ENCODE data around the gene APOL1. TPM values are rescaled to one million over a fixed set of nuclear protein-coding genes. Genes with fewer than 3 reads are reported as not detected.
"Not testable (repeated sequence)": the region's sequence is repeated elsewhere in the genome, so short reads cannot be mapped to it uniquely, and the experiment has no call there.

The APOL1 gene
- total RNA-seq, 1 experiment from 2014 or later: 31.5 TPM

DNA sequence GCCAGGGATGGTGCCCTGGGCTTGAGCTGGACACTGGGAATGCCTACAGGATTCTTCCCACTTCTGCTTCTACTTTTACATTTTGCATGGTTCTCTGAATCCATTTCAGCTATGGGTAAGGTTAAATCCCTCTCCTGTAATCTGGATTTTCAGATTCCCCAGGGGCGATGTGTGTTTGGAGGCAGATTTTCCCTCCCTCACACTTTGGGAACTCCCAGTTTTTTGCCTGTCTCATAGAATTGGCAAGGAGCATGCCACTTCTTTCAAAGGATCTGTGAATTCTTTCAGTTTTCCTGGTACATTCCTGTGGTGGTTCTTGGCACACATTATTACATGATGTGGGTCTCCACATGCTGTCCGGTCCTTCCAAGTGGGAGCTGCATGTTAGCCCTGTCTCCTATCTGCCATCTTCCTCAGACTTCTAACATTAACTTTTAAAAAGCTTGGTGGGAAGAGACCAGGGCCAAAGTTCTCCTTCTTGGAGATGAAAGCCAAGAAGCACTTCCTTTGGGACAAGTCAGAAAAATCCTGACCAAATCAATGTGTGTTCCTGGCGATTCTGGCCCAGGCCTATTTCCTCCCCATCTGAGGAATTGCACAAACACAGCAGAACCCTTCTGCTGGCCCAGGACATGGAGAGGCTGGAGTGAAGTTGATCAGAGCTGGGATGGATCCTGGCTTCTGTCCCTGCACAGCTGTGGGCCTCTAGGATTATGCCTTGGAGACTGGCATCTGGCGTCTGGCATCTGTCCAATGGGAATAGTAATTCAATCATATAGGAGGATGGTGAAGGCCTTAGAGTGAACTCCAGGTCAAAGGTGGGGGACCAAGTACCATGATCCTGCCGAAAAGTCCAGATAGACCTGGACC is 8.2 kb upstream of the APOL1 start:
- peak; percentile 27 for DNase-seq (ENCODE audit: low read depth)

DNA sequence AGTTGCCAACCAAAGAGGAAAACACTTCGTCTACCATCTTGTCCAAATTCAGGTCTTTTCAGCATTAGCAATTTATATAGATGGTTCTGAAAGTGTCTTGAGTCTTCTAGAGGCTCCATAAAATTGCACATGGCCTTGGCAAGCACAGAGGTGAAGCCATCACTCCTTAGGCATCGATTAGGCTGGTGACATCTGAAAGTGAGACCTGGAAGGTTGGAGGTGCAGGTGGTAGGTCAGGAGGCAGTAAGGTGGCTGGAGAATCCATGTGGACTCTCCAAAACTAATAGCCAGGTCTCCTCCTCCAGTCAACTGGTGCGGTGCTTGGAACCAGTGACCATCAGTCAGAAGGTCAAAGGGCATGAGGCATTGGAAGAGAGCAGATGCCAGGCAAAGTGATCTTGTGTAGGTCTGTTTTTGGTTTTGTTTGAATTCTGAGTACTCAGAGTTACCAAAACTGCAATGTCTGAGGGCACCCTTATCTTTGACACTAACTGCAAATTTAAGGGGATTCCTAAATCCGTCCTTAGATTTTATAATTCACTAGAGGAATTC is 7.1 kb upstream of the APOL1 start:
- DNase-seq (ENCODE audit: low read depth): no peak

- DNase-seq (ENCODE audit: low read depth): no peak
Measured at GRCh38 chr22:36246718-36247117, 6.2 kb upstream of the APOL1 start.

DNA sequence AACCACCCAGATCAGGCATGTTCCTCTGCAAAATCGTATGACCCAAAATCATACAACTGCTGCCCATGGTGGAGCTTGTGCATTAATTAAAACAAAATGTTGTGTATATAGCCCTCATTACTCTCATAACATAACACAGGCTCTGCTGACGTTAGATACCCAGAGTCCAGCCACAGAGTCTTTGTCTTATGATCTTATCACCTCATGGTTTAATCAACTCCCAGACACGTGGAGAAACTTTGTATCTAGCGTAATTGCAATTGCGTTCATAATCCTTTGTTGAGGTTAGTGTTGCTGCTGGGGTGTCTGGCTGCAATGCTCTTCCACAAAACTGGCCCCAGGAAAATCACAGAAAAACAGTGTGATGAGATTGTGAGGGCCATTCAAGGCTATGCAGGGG is 5.0 kb upstream of the APOL1 start:
- DNase-seq (ENCODE audit: low read depth): no peak

GRCh38 chr22:36249160-36249559 is 3.8 kb upstream of the APOL1 start:
- DNase-seq (ENCODE audit: low read depth): no peak

DNA sequence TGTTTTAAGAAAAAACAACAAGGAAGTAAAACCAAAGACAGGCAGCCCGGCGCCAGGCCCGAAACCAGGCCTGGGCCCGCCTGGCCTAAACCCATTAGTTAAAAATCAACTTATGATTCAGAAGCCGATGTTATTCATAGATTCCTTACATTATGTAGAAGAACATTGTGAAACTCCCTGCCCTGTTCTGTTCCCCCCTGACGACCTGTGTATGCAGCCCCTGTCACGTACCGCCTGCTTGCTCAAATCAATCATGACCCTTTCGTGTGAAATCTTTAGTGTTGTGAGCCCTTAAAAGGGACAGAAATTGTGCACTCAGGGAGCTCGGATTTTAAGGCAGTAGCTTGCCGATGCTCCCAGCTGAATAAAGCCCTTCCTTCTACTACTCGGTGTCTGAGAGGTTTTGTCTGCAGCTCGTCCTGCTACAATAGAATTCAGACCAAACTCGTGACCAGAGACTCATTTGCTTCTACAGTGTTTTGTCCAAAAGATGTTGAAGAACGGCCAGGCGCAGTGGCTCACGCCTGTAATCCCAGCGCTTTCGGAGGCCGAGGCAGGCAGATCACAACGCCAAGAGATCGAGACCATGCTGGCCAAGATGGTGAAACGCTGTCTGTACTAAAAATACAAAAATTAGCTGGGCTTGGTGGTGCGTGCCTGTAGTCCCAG is 2.5 kb upstream of the APOL1 start:
- DNase-seq (ENCODE audit: low read depth): not testable (repeated sequence)

DNA sequence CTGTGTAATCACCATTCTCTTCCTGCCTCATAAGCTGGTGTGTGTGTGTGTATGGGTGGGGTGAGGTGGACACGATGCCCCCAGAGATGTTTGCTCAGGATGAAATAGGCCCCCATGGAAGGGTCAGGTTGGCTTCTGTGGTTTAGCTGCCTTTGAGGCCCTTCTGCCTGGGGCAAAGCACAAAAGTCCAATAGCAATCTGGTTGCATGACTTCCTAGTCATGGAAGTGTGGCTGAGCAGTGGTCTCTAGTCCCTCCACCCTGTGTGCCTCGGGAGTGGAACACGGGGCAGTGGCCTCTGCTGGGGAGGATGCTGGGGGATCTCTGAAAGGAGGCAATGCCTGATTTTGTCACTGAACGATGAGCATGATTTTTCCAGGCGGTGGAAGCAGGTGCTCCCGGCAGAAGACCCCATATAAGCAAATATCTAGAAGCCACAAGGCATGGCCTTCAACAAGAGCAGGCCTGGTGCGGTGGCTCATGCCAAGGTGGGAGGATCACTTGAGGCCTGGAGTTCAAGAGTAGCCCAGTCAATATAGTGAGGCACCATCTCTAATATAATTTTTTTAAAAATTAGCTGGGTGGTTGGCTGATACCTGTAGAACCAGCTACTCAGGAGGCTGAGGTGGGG is 839 bp upstream of the APOL1 start:
- DNase-seq (ENCODE audit: low read depth): not testable (repeated sequence)

GRCh38 chr22:36253523-36254490 is 874 bp downstream of the APOL1 start:
- DNase-seq (ENCODE audit: low read depth): peak; percentile 24

DNA sequence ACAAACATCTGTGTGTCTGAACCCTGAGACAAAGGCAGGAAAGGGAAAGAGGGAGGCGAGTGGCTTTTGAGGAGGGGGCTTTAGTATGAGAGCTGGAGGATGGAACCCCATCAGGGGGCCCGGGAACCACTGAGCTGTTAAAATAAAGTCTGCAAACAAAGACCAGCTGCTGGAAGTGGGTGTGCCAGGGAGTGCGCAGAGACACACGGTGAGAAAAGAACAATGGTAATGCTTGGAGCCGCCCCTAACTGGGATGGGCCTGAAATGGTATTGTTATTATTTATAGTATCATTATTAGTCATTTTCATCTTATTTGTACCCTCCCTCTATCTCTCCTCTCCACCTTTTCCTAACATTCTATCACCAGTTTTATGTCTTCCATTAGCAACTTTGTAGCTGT is 2.6 kb downstream of the APOL1 start:
- DNase-seq (ENCODE audit: low read depth): not testable (repeated sequence)

DNA sequence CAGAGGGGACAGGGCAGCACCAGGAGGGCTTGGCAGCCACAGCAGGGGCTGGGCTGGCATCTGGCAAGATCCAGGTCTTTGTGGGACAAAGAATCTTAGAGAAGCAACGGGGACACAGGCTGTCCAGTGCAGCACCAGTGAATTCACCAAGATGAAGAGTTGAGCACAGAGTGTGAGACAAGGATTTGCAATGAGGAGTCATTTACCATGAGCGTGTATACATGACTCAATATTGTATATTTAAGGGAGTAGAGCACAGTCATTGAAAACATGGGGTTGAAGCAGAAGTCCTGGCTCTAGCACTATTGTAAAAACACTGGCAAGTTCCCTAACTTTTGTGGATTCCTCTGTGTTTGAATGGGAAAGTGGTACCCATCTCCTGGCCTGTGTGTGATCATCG is 3.5 kb downstream of the APOL1 start:
- DNase-seq (ENCODE audit: low read depth): no peak

DNA sequence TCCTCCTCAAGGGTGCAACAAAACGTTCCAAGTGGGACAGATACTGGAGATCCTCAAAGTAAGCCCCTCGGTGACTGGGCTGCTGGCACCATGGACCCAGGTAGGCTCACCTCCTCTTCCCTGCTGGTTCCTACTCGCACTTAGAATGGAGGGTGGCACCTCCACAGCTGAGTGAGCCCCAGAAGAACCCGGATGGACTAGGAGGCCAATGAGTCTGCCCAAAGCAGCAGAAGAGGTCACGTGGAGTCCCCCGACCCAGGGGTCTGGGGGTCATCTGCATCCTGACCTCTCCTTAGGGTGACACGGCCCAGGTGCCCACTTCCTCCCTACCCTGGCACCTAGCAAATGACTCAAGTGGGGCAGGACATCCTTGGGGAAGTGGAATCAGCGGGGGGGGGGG is 4.4 kb downstream of the APOL1 start:
- no peak for DNase-seq (ENCODE audit: low read depth)

DNA sequence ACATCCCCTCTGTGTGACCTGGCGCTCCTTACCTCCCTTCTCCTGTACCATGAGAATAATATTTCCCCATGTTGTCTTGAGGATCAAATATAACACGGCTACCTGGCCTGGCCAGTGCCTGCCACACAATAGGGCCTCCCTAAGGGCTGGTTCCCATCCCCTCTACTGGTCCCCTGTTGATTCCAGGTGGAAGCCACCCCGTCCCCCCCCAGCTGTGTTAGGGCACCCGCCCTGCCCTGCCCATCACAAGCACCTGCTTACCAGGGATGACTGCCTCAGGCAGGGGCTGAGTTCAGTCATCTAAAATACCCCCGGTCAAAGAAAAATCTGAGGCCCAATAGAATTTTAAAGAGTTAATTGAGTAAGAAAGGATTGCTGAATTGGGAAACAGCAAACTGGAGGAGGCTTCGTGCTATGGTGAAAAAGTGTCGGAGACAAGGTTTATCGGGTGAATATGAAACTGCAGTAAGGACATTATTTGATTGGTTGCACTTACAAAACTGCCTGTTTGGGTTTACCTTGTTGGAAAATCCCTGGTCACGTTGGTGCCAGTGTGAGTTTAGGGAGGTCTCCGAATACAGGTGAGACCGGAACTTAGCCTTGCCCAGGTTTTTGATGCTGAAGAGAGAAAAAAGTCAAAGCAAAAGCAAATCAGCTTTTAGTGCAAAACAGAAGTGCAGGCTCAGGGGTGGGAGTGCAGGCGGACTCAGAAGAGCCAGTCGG is 5.2 kb downstream of the APOL1 start:
- no peak for DNase-seq (ENCODE audit: low read depth)

DNA sequence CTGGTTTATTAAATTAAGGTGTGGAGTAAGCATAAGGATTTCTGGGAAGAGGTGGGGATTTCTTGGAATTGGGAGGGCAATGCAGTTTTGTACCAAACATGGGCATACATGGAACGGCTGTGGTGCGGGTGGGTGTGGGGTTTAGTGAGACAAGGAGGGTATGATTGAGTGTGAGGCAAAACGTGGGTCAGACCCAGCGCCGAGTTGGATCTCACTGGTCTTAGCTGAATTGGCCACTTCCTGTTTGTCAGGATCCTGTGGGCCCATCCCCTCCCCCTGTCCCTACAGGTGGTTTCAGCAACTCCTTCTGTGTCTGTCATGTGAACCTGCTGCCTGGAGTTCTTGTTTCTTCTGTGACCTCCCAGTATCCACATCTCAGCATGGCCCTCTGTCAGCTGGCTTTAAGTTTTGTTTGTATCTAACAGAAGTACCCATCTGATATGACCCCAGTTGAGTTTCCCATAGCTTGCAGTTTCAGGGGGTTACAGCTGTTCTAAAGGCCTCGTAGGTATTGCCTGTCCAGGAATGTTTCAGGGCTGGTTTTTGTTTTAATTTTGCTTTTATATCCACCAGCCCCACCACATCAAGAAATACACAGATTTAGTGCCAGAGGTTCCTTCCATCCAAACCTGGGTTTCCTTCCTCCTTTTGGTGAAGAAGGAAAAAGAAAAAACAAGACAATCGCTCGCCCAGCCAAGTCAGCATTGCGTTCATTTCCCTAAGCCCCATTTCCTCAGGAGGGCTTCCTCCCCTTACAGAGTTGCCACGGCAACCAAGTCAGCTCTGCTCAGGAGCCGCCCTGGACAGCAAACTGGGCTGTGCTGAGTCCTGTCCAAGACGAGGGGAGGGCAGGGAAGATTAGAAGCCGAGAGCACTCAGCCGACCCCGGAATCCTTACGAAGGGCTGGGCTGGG is 6.0 kb downstream of the APOL1 start:
- no peak for DNase-seq (ENCODE audit: low read depth)

DNA sequence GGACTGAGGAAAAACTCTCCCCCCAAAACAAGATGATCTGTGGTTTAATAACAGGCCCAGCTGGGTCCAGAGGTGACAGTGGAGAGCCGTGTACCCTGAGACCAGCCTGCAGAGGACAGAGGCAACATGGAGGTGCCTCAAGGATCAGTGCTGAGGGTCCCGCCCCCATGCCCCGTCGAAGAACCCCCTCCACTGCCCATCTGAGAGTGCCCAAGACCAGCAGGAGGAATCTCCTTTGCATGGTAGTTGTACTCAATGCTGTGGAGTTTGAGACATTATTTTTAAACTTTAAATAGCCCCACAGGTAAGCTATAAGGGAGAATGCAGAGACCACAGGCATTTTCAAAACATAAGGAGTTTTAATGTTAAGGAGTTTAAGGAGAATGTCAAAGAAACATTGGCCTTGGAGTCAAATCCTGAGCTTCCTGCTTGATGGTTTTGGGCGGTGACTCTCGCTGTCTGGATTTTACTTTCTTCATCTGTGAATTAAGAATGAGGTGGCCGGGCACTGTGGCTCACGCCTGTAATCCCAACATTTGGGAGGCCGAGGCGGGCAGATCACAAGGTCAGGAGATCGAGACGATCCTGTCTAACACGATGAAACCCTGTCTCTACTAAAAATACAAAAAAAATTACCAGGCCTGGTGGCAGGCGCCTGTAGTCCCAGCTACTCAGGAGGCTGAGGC is 6.8 kb downstream of the APOL1 start:
- no peak for DNase-seq (ENCODE audit: low read depth)

DNA sequence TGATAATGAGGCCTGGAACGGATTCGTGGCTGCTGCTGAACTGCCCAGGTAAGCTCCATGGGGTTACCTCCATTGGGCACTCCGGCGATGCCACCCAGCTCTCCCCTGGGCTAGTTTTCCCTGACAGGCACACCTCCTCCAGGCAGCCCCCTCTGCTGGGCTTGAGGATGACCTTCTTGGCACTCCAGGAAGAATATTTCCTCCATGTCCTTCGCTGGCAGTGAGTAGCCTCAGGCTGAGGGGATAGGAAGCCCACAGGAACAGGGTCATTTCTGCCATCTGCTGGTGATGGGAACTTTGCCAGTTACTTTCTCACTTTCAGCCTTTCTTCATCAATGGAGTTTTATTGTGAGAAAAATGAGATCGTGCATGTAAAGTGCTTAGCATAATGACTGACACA is 8.7 kb downstream of the APOL1 start:
- DNase-seq (ENCODE audit: low read depth): not testable (repeated sequence)

DNA sequence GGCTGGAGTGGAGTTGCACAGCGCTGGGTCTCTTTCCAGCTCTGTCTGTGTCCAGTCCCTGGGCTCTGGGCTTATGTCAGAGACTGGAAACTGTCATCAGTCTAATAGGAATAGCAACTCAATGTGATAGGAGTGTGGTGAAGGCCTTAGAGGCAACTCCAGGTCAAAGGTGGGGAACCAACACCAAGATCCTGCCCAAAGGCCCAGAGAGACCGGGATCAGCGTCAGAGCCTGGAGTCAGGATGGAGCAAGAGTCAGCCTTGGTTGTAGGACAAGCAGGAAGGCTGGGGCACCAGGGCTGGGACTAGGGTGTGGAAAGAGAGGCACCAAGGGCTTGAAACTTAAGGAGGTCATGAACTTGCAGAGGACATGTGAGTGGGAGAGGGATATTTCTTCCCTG is 9.4 kb downstream of the APOL1 start:
- not testable (repeated sequence) for DNase-seq (ENCODE audit: low read depth)

DNA sequence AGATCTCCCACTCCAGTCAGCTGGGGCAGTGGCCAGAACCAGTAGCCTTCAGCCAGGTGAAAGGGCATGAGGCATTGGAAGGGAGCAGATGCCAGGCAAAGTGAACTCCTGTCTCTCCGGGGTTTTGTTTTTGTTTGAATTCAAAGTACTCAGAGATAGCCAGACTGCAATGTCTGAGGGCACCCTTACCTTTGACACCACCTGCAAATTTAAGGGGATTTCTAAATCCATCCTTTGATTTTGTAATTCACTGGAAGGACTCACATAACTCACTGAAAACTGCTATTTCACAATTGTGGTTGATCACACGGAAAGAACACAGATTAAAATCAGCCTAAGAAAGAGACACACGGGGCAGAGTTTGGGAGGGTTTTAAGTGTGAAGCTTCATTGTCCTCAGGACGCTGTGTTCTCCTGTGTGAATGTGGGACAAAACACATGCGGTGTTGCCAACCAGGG is 10.3 kb downstream of the APOL1 start:
- DNase-seq (ENCODE audit: low read depth): not testable (repeated sequence)

DNA sequence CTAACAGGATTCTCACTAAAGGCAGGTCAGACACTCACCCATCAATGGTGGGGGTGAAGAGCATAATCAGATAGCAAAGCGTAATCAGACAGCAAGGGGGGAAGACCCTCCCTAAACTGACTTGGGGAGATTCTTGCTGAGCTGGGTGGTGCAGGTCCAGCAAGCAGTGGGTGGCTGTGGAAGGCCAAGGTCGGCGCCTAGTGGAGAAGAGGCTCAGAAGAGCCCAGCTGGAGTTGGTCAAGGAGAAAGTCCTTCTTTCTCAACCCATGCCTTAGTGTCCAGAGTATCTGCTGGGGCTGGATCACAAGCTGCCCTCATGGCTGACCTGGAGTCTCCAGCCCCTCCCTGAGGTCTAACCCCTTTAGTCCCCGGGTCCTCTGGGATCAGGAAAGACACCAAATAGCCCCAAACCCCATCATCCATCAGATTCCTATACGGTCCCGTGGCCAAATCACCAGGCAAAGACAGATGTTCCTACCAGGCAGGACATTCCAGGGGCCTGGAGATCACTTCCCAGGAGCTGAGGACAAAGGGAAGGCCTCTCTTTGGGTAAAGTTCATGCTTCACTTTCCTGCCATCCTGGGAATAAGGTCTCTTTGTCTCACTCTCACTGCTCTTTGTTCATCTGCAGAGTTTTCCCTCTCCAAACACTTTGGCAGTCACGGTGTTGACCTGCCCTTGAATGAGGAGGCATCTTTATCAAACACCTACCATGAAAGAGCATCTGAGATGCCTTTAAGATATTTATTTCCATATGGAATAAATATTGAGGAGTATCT is 11.1 kb downstream of the APOL1 start:
- not testable (repeated sequence) for DNase-seq (ENCODE audit: low read depth)
